ENCODE data around the gene ITCH.

- TF ChIP-seq CTCF (tag by site-specific recombination; IDR thresholded peaks at IDR 0.05) (no peak), ZNF701 (tag by site-specific recombination; IDR thresholded peaks at IDR 0.05) (no peak), REPIN1 (tag by site-specific recombination; IDR thresholded peaks at IDR 0.05; ENCODE audit: low read depth) (no peak)
Measured at GRCh38 chr20:34397096-34397495, 34.0 kb downstream of the ITCH start.
